SU-DHL-6 (cell line): ENCODE measurements around the gene PDE7B.
"Not testable (repeated sequence)": the region's sequence is repeated elsewhere in the genome, so short reads cannot be mapped to it uniquely, and the experiment has no call there.

Experiments used
- H2AFZ ChIP-seq: fragments of 200-600 bp; sonication (generic); 2 replicates; pipeline ENCODE4 v1.6.1; 2014; ENCODE audit warnings: low read depth, mild to moderate bottlenecking, moderate library complexity, mixed read lengths, antibody characterized with exemption, low read length; ENCODE audit not compliant: severe bottlenecking
- H3F3A ChIP-seq: fragments of 200-600 bp; shearing (Covaris generic); 2 replicates; pipeline ENCODE4 v1.6.0; 2016; ENCODE audit warnings: antibody characterized with exemption, mild to moderate bottlenecking; ENCODE audit not compliant: insufficient read depth
- H3K27ac ChIP-seq: fragments of 200-600 bp; sonication (generic); 2 replicates; pipeline ENCODE4 v1.5.1; 2016; ENCODE audit warnings: low read depth, mild to moderate bottlenecking, low read length, moderate library complexity, mixed read lengths
- H3K27me3 ChIP-seq: fragments of 200-600 bp; sonication (generic), shearing (Covaris generic); 2 replicates; pipeline ENCODE4 v1.6.0; 2014; ENCODE audit warnings: mild to moderate bottlenecking, low read length
- H3K36me3 ChIP-seq: fragments of 200-600 bp; sonication (generic); 2 replicates; pipeline ENCODE4 v1.6.1; 2014; ENCODE audit warnings: mild to moderate bottlenecking, low read length, mixed read lengths
- H3K4me2 ChIP-seq: fragments of 300-600, 200-600 bp; shearing (Covaris generic), sonication (generic); 2 replicates; pipeline ENCODE4 v1.6.0; 2014; ENCODE audit warnings: low read length, low read depth, mild to moderate bottlenecking; ENCODE audit not compliant: poor library complexity, severe bottlenecking
- H3K4me3 ChIP-seq: fragments of 200-600 bp; sonication (generic); 2 replicates; pipeline ENCODE4 v1.5.1; 2014; ENCODE audit warnings: antibody characterized with exemption, low read length, mild to moderate bottlenecking, mixed read lengths; ENCODE audit not compliant: insufficient read depth, poor library complexity, severe bottlenecking
- H3K79me2 ChIP-seq: fragments of 200-600 bp; sonication (generic); 2 replicates; pipeline ENCODE4 v1.6.1; 2014; ENCODE audit warnings: mild to moderate bottlenecking, low read length, moderate library complexity; ENCODE audit not compliant: insufficient read depth
- H3K9ac ChIP-seq: fragments of 200-600 bp; sonication (generic); 2 replicates; pipeline ENCODE4 v1.7.0; 2014; ENCODE audit warnings: mild to moderate bottlenecking, low read length
- H3K9me2 ChIP-seq: fragments of 200-600 bp; sonication (generic); replicated peaks from 2 replicates; pipeline ENCODE4 v1.6.1; 2014; ENCODE audit warnings: low read length; ENCODE audit not compliant: insufficient read depth
- H3K9me3 ChIP-seq: fragments of 200-600 bp; sonication (generic); 2 replicates; pipeline ENCODE4 v1.6.1; 2014; ENCODE audit warnings: low read length, mixed read lengths; ENCODE audit not compliant: insufficient read depth
- H4K20me1 ChIP-seq: fragments of 200-600 bp; sonication (generic); 2 replicates; pipeline ENCODE4 v1.6.1; 2014; ENCODE audit warnings: low read depth, mild to moderate bottlenecking, antibody characterized with exemption, low read length, moderate library complexity, mixed read lengths
- CTCF ChIP-seq: fragments of 200-600 bp; sonication (generic); IDR thresholded peaks from one replicate; pipeline ENCODE4 v1.5.1; 2017; ENCODE audit warnings: antibody characterized with exemption, mild to moderate bottlenecking, low read length, moderate library complexity; ENCODE audit not compliant: insufficient read depth, poor library complexity, severe bottlenecking
- EZH2phosphoT487 ChIP-seq: fragments of 200-600 bp; sonication (generic), shearing (Covaris generic); conservative IDR thresholded peaks from 2 replicates; pipeline ENCODE4 v1.6.1; 2018; ENCODE audit warnings: mild to moderate bottlenecking, antibody characterized with exemption, low read length, moderate library complexity, mixed read lengths

PDE7B gene

GRCh38 chr6:136104556-136104955, 253.1 kb downstream of the PDE7B start:
- Histone ChIP-seq H3K79me2 (no peaks in the 10 kb centered on the region), H3K36me3 (no peaks in the 10 kb centered on the region), H3F3A (no peaks in the 10 kb centered on the region), H3K9me3 (no peaks in the 10 kb centered on the region), H3K4me3 (no peak overlapping the region), H2AFZ (no peak overlapping the region), H3K27me3 (no peaks in the 10 kb centered on the region), H4K20me1 (no peaks in the 10 kb centered on the region), H3K4me2 (no peak overlapping the region), H3K9me2 (no peaks in the 10 kb centered on the region), H3K27ac (no peak overlapping the region), H3K9ac (no peak overlapping the region)
- no peak for TF ChIP-seq CTCF
- TF ChIP-seq EZH2phosphoT487, result no peak

GRCh38 chr6:136105797-136106196, 254.3 kb downstream of the PDE7B start:
- not testable (repeated sequence) for H3K79me2 ChIP-seq, H3F3A ChIP-seq, H3K27me3 ChIP-seq, H3K27ac ChIP-seq, H3K9me3 ChIP-seq, H4K20me1 ChIP-seq, H3K4me3 ChIP-seq, H3K36me3 ChIP-seq, H3K4me2 ChIP-seq, H2AFZ ChIP-seq, H3K9ac ChIP-seq, H3K9me2 ChIP-seq

- Histone ChIP-seq H3F3A (no peaks in the 10 kb centered on the region), H3K4me3 (no peak overlapping the region), H2AFZ (no peak overlapping the region)
Observed at GRCh38 chr6:136108361-136108945, 257.0 kb downstream of the PDE7B start.

More at GRCh38 chr6:136108361-136108945, 257.0 kb downstream of the PDE7B start:
- no peaks in the 10 kb centered on the region for H3K36me3 ChIP-seq
- H3K4me2 ChIP-seq, result no peak overlapping the region
- H4K20me1 ChIP-seq, result no peaks in the 10 kb centered on the region
- no peaks in the 10 kb centered on the region for H3K9me3 ChIP-seq
- H3K27ac ChIP-seq, result no peak overlapping the region
- H3K9ac ChIP-seq, result no peak overlapping the region
- H3K27me3 ChIP-seq, result no peaks in the 10 kb centered on the region
- H3K79me2 ChIP-seq, result no peaks in the 10 kb centered on the region
- H3K9me2 ChIP-seq, result no peaks in the 10 kb centered on the region
- no peak for TF ChIP-seq EZH2phosphoT487
- TF ChIP-seq CTCF, result no peak
